Upper lobe of right lung (tissue), 1 donor: ENCODE data around the gene NDRG4. TPM values are rescaled to one million over a fixed set of nuclear protein-coding genes. Genes with fewer than 3 reads are reported as not detected.

Experiments
- ATAC-seq: fragments of 200-7000 bp; cut with Tn5 transposase; one replicate; pipeline ENCODE4 v1.9.1; 2020; ENCODE audit warnings: mild to moderate bottlenecking, moderate library complexity
- DNase-seq: peaks from one replicate; pipeline ENCODE4 v3.0.0-alpha.2; 2020
- H3K27ac ChIP-seq: fragments of 200-600 bp; one replicate; pipeline ENCODE4 v1.8.0; 2022
- H3K27me3 ChIP-seq: fragments of 200-600 bp; one replicate; pipeline ENCODE4 v1.8.0; 2022; ENCODE audit warnings: mild to moderate bottlenecking
- H3K36me3 ChIP-seq: fragments of 200-600 bp; one replicate; pipeline ENCODE4 v1.8.0; 2022
- H3K4me1 ChIP-seq: fragments of 200-600 bp; one replicate; pipeline ENCODE4 v1.8.0; 2022
- H3K4me3 ChIP-seq: fragments of 200-600 bp; one replicate; pipeline ENCODE4 v1.8.0; 2022; ENCODE audit warnings: mild to moderate bottlenecking
- H3K9me3 ChIP-seq: fragments of 200-600 bp; one replicate; pipeline ENCODE4 v1.8.0; 2022
- intact Hi-C: fragments of 100-400 bp; cut with DNase I; formaldehyde crosslinking; loops from one replicate; pipeline ENCODE4 v1.11.0; 2022
- total RNA-seq: library from RNA; stranded (reverse); fragmentation: NEBNext Ultra II Directional; extraction: Animal tissue kit (Norgen Biotek cat#: 25700); gene quantifications from one replicate; pipeline ENCODE4 v1.2.1, GENCODE V29; 2021
- TF ChIP-seq, protein P1 (sequence below): fragments of 200-600 bp; IDR thresholded peaks from one replicate; pipeline ENCODE4 v1.8.0; 2022; ENCODE audit warnings: antibody characterized with exemption
- donor health status: DM: no; HTN: yes; CAD: no; lungs with severe emphysema.

The NDRG4 gene
- total RNA-seq, 1 donor from 2014 or later = 48.1 TPM

DNA sequence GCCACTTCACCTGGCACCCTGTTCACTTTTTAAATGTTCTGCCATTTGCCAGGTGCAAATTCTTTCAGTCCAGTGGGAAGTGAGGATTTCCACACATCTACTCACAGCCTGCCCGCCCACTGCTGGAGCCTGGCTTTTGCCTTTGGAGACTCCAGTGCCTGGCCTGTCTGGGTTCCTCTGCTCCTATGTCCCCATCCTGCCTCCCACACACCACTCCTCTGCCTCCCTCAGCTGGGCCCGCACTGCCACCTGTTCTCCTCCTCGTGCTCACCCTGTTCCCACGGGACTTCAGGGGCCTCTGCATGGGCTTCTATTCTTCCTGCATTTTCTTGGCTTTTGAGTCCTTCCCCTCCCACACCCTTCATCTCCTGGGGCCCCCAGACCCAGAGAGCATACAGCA, 7.9 kb upstream of the NDRG4 start:
- H3K4me1 ChIP-seq = no peaks in the 10 kb centered on the region
- no peaks in the 10 kb centered on the region for H3K27me3 ChIP-seq
- H3K4me3 ChIP-seq = no peak overlapping the region
- intact Hi-C loops = no loop called here
- no peak for ATAC-seq
- TF ChIP-seq, protein P1, sequence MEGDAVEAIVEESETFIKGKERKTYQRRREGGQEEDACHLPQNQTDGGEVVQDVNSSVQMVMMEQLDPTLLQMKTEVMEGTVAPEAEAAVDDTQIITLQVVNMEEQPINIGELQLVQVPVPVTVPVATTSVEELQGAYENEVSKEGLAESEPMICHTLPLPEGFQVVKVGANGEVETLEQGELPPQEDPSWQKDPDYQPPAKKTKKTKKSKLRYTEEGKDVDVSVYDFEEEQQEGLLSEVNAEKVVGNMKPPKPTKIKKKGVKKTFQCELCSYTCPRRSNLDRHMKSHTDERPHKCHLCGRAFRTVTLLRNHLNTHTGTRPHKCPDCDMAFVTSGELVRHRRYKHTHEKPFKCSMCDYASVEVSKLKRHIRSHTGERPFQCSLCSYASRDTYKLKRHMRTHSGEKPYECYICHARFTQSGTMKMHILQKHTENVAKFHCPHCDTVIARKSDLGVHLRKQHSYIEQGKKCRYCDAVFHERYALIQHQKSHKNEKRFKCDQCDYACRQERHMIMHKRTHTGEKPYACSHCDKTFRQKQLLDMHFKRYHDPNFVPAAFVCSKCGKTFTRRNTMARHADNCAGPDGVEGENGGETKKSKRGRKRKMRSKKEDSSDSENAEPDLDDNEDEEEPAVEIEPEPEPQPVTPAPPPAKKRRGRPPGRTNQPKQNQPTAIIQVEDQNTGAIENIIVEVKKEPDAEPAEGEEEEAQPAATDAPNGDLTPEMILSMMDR = no peak
- DNase-seq = peak; percentile 57
- H3K27ac ChIP-seq = no peak overlapping the region
- H3K36me3 ChIP-seq = no peaks in the 10 kb centered on the region
- H3K9me3 ChIP-seq = no peaks in the 10 kb centered on the region

DNA sequence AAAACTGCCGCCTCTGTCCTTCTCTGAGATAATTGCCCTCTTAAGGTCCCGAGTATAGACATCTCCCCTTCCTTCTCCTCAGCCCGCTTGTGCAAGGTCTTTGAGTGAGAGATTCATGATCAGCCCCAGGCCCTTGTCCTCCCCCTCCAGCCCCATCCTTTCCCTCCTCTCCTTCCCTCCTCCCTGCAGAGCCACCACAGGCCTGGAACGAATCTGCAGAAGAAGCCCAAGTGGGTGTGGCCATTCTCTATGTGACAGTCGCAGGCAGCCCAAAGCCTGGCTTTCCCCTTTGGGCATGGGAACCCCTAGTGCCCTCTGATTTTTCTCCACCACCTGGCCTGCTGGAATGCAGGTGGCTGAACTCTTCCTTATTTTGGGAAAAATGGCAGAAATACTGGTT, 7.2 kb upstream of the NDRG4 start:
- Histone ChIP-seq H3K27ac (no peak overlapping the region), H3K4me1 (no peaks in the 10 kb centered on the region), H3K27me3 (no peaks in the 10 kb centered on the region), H3K9me3 (no peaks in the 10 kb centered on the region), H3K4me3 (no peak overlapping the region), H3K36me3 (no peaks in the 10 kb centered on the region)
- peak; percentile 35 for DNase-seq
- TF ChIP-seq, protein P1 = no peak
- intact Hi-C loops = no loop called here
- ATAC-seq = no peak

DNA sequence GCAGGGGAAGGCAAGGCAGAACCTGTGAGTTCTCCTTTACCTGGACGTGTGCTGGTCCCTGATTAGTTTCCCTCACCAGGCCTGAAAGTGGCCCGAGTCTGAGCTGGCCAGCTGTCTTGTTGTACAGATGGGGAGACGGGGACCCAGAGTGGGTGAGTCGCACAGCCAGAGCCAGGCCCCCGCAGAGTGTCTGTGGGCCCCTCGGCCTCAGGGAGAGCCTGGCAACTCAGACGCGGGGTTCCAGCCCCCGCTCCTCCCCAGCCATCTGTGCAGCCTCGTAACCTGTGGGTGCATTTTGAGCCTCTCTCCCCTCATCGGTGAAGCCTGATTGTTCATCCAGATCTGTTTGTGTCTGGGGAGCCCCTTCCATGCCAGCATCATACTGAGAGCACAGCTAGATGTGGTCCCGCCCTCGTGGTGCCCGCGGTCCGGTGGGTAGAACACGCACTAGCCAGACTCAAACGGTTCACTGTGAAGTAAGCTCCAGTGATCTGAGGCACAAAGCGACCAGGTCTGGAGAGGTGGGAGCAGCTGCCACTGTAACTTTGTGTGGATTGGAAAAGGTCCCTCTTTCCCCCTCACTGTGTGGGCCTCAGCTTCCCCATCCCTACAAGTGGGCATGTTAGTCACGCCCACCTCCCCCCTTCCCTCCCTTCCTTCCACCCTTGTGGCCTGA, 6.0 kb upstream of the NDRG4 start:
- Histone ChIP-seq H3K36me3 (no peaks in the 10 kb centered on the region), H3K9me3 (no peaks in the 10 kb centered on the region), H3K27ac (no peak overlapping the region), H3K27me3 (no peaks in the 10 kb centered on the region), H3K4me1 (no peaks in the 10 kb centered on the region), H3K4me3 (no peak overlapping the region)
- ATAC-seq (no peak), DNase-seq (peak; percentile 38)
- intact Hi-C loops = no loop called here
- TF ChIP-seq, protein P1 = no peak

DNA sequence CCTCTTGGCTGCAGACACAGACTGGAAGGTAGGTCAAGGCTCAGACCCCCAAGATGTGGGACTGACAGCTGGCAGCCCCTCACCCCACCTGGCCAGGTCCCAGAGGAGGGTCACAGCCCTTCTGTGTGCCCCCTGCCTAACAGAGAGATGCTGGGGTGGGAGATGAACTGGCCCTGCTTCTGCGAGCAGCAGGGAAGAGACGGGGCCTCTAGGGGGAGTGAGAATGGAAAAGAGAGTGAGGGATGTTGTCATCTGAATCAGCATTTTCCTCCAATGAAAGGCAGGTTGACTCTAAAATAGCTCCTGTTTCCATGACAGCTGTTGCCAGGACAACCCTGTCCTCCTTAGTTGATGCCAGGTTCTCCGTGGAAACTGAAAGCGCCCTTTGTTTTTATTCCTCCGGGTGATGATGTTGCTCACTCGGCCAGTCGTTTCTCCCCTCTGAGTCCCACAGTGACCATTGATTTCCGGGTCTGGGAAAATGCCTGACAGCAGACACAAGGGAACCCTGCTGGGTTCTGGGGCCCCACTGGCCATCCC, 4.9 kb upstream of the NDRG4 start:
- ATAC-seq (no peak), DNase-seq (peak; percentile 34)
- H3K27ac ChIP-seq = no peak overlapping the region
- no peak overlapping the region for H3K4me3 ChIP-seq
- no peaks in the 10 kb centered on the region for H3K4me1 ChIP-seq
- H3K36me3 ChIP-seq = no peaks in the 10 kb centered on the region
- H3K9me3 ChIP-seq = no peaks in the 10 kb centered on the region
- H3K27me3 ChIP-seq = no peaks in the 10 kb centered on the region
- intact Hi-C loops = no loop called here
- TF ChIP-seq, protein P1 = no peak

DNA sequence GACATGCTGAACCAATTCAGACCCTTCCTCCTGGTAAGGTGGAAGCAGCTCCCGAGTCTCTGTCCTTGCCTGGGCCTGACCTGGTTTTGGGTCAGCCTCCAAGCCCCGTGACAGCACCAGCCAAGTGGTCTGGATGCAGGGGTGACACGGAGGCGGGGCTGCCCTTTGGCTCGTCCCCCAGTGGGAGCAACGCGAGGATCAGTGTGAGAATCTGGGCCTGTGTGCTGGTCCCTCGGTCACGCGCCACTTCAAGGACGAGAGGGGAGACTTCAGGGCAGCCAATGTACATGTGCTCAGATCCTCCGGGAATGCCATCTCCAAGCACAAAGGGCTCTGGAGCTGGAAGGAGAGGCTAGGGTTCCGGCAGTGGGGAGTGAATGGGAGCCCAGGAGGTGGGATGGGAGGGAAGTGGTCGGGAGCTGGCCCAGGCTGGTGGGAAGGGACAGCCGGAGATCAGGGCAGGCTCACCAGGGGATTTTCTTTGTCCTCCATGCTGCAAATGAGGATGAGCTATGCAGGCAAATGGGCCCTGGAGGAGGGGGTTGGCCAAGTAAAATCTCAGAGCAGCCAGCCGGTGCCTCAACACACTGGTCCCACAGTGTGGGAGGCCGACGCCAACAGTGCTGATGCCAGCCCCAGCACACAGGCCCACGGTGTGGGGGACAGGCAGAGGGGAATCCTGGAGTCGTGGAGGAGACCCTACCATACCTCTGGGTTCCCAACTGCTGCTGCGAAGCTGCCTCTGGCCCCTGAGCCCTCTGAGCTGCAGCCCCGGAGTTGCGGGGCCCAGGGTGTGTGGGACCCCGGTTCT, 4.2 kb upstream of the NDRG4 start:
- ATAC-seq (no peak), DNase-seq (peak; percentile 48)
- intact Hi-C loops = no loop called here
- peaks cover 7% of the 10 kb centered on the region for H3K27me3 ChIP-seq
- H3K27ac ChIP-seq = no peak overlapping the region
- H3K4me1 ChIP-seq = no peaks in the 10 kb centered on the region
- no peaks in the 10 kb centered on the region for H3K36me3 ChIP-seq
- TF ChIP-seq, protein P1 = no peak
- no peak overlapping the region for H3K4me3 ChIP-seq
- no peaks in the 10 kb centered on the region for H3K9me3 ChIP-seq
